Measurements from ENCODE around the gene DDX41. TPM values are rescaled to one million over a fixed set of nuclear protein-coding genes. Genes with fewer than 3 reads are reported as not detected.

Gene DDX41
- total RNA-seq, 5 donors from 2014 or later (not counting 1 experiment from before 2014, with no cell fraction given), result 64.8 to 118 (median 106) TPM

- peaks cover 15 to 16% (median 16%) of the 10 kb centered on the region in 3 donors for H3K4me1 Mint-ChIP-seq
- H3K4me3 Mint-ChIP-seq, result no peak overlapping the region
- no peak overlapping the region for H3K27ac Mint-ChIP-seq
- Histone ChIP-seq H3K4me3 (ENCODE audit: control insufficient read depth in 1 of 2, extremely low read depth in 1 of 2, low read length in 1 of 2) (no peak overlapping the region), H3K27me3 (replicated peaks in 1 of 2; ENCODE audit: control insufficient read depth in 2 of 2, extremely low read depth in 1 of 2, insufficient read depth in 2 of 2, low read length in 1 of 2) (no peaks in the 10 kb centered on the region), H3K27ac (ENCODE audit: low read length) (no peak overlapping the region), H3K4me1 (ENCODE audit: control insufficient read depth in 1 of 2, extremely low read depth in 1 of 2, insufficient read depth in 2 of 2, low read length in 2 of 2) (peaks cover 0 to 15% of the 10 kb centered on the region in 2 experiments), H3K36me3 (ENCODE audit: control insufficient read depth in 2 of 2, extremely low read depth in 1 of 2, insufficient read depth in 1 of 2, low read length in 1 of 2) (peaks cover 21 to 80% of the 10 kb centered on the region in 2 donors), H3K9me3 (no peaks in the 10 kb centered on the region)
- DNase-seq, result no peak
- ATAC-seq (replicated peaks in 1 of 4), result no peak
- H3K36me3 Mint-ChIP-seq, result peaks cover 20% of the 10 kb centered on the region
- POLR2A ChIA-PET, result no interaction called here
- 91% methylated on average over 7 of the region's 10 CpGs for WGBS (ENCODE audit: insufficient coverage)
- no peaks in the 10 kb centered on the region for H3K27me3 Mint-ChIP-seq
- CTCF ChIA-PET, result no interaction called here
- H3K9me3 Mint-ChIP-seq, result no peaks in the 10 kb centered on the region
Measured at GRCh38 chr5:177524941-177525655, 8.3 kb upstream of the DDX41 start.

- CTCF ChIA-PET, result no interaction called here
- Histone ChIP-seq H3K27me3 (replicated peaks in 1 of 2; ENCODE audit: control insufficient read depth in 2 of 2, extremely low read depth in 1 of 2, insufficient read depth in 2 of 2, low read length in 1 of 2) (no peaks in the 10 kb centered on the region), H3K4me1 (ENCODE audit: control insufficient read depth in 1 of 2, extremely low read depth in 1 of 2, insufficient read depth in 2 of 2, low read length in 2 of 2) (peaks cover 0 to 20% of the 10 kb centered on the region in 2 experiments), H3K27ac (ENCODE audit: low read length) (no peak overlapping the region), H3K36me3 (ENCODE audit: control insufficient read depth in 2 of 2, extremely low read depth in 1 of 2, insufficient read depth in 1 of 2, low read length in 1 of 2) (peaks cover 21 to 80% of the 10 kb centered on the region in 2 donors), H3K4me3 (ENCODE audit: control insufficient read depth in 1 of 2, extremely low read depth in 1 of 2, low read length in 1 of 2) (no peak overlapping the region), H3K9me3 (no peaks in the 10 kb centered on the region)
- no peak for ATAC-seq (replicated peaks in 1 of 4)
- Mint-ChIP-seq H3K27ac (no peak overlapping the region), H3K36me3 (peaks cover 16% of the 10 kb centered on the region), H3K4me1 (peaks cover 19 to 21% (median 20%) of the 10 kb centered on the region in 3 donors), H3K9me3 (no peaks in the 10 kb centered on the region), H3K27me3 (no peaks in the 10 kb centered on the region), H3K4me3 (no peak overlapping the region)
- 95% methylated on average over 12 of the region's 12 CpGs for WGBS (ENCODE audit: insufficient coverage)
- DNase-seq, result no peak
- POLR2A ChIA-PET, result no interaction called here
Measured at GRCh38 chr5:177524539-177524900, 7.8 kb upstream of the DDX41 start.

- Mint-ChIP-seq H3K27ac (no peak overlapping the region), H3K9me3 (no peaks in the 10 kb centered on the region), H3K4me3 (no peak overlapping the region), H3K27me3 (no peaks in the 10 kb centered on the region), H3K36me3 (peaks cover 12% of the 10 kb centered on the region), H3K4me1 (peaks cover 25 to 27% (median 26%) of the 10 kb centered on the region in 3 donors)
- ATAC-seq (replicated peaks in 1 of 4), result no peak
- no peak overlapping the region for H3K4me3 ChIP-seq (ENCODE audit: control insufficient read depth in 1 of 2, extremely low read depth in 1 of 2, low read length in 1 of 2)
- peaks cover 21 to 80% of the 10 kb centered on the region in 2 donors for H3K36me3 ChIP-seq (ENCODE audit: control insufficient read depth in 2 of 2, extremely low read depth in 1 of 2, insufficient read depth in 1 of 2, low read length in 1 of 2)
- H3K4me1 ChIP-seq (ENCODE audit: control insufficient read depth in 1 of 2, extremely low read depth in 1 of 2, insufficient read depth in 2 of 2, low read length in 2 of 2), result peaks cover 0 to 25% of the 10 kb centered on the region in 2 experiments
- ChIA-PET POLR2A (no interaction called here), CTCF (no interaction called here)
- DNase-seq, result no peak
- no peak overlapping the region for H3K27ac ChIP-seq (ENCODE audit: low read length)
- no peaks in the 10 kb centered on the region for H3K27me3 ChIP-seq (replicated peaks in 1 of 2; ENCODE audit: control insufficient read depth in 2 of 2, extremely low read depth in 1 of 2, insufficient read depth in 2 of 2, low read length in 1 of 2)
- 97% methylated on average over 15 of the region's 19 CpGs for WGBS (ENCODE audit: insufficient coverage)
- no peaks in the 10 kb centered on the region for H3K9me3 ChIP-seq
Measured at GRCh38 chr5:177523711-177524538, 7.2 kb upstream of the DDX41 start.

GRCh38 chr5:177520916-177521513 is 4.3 kb upstream of the DDX41 start:
- CTCF ChIA-PET, result interaction anchor here in 1 of 2 donors (0.6 kb wide), 1 partner anchor 543 kb away, joined by 6 read pairs; no protein-coding TSS in a partner anchor

GRCh38 chr5:177520271-177520670 is 3.5 kb upstream of the DDX41 start:
- Histone ChIP-seq H3K36me3 (ENCODE audit: control insufficient read depth in 2 of 2, extremely low read depth in 1 of 2, insufficient read depth in 1 of 2, low read length in 1 of 2) (peaks cover 14 to 50% of the 10 kb centered on the region in 2 donors), H3K27me3 (replicated peaks in 1 of 2; ENCODE audit: control insufficient read depth in 2 of 2, extremely low read depth in 1 of 2, insufficient read depth in 2 of 2, low read length in 1 of 2) (no peaks in the 10 kb centered on the region), H3K4me3 (ENCODE audit: control insufficient read depth in 1 of 2, extremely low read depth in 1 of 2, low read length in 1 of 2) (no peak overlapping the region), H3K27ac (ENCODE audit: low read length) (no peak overlapping the region), H3K9me3 (no peaks in the 10 kb centered on the region), H3K4me1 (ENCODE audit: control insufficient read depth in 1 of 2, extremely low read depth in 1 of 2, insufficient read depth in 2 of 2, low read length in 2 of 2) (peaks cover 8 to 46% of the 10 kb centered on the region in 2 experiments)
- H3K27ac Mint-ChIP-seq, result peak overlapping the region; percentile 28 to 61
- no peaks in the 10 kb centered on the region for H3K9me3 Mint-ChIP-seq
- DNase-seq, result no peak
- POLR2A ChIA-PET, result no interaction called here
- no peak overlapping the region for H3K4me3 Mint-ChIP-seq
- CTCF ChIA-PET, result interaction anchor here in 1 of 2 donors (0.9 kb wide), 1 partner anchor 57 kb away, joined by 3 read pairs; no protein-coding TSS in a partner anchor
- ATAC-seq (replicated peaks in 1 of 4), result no peak
- H3K36me3 Mint-ChIP-seq, result peaks cover 15% of the 10 kb centered on the region
- no peaks in the 10 kb centered on the region for H3K27me3 Mint-ChIP-seq
- 98% methylated on average over 3 of the region's 3 CpGs for WGBS (ENCODE audit: insufficient coverage)
- peaks cover 45 to 51% (median 46%) of the 10 kb centered on the region in 3 donors for H3K4me1 Mint-ChIP-seq

More at GRCh38 chr5:177520916-177521513, 4.3 kb upstream of the DDX41 start:
- Histone ChIP-seq H3K9me3 (no peaks in the 10 kb centered on the region), H3K36me3 (ENCODE audit: control insufficient read depth in 2 of 2, extremely low read depth in 1 of 2, insufficient read depth in 1 of 2, low read length in 1 of 2) (peaks cover 16 to 52% of the 10 kb centered on the region in 2 donors), H3K4me1 (ENCODE audit: control insufficient read depth in 1 of 2, extremely low read depth in 1 of 2, insufficient read depth in 2 of 2, low read length in 2 of 2) (peaks cover 3 to 38% of the 10 kb centered on the region in 2 experiments), H3K4me3 (ENCODE audit: control insufficient read depth in 1 of 2, extremely low read depth in 1 of 2, low read length in 1 of 2) (no peak overlapping the region), H3K27ac (ENCODE audit: low read length) (no peak overlapping the region), H3K27me3 (replicated peaks in 1 of 2; ENCODE audit: control insufficient read depth in 2 of 2, extremely low read depth in 1 of 2, insufficient read depth in 2 of 2, low read length in 1 of 2) (no peaks in the 10 kb centered on the region)
- WGBS (ENCODE audit: insufficient coverage), result 88% methylated on average over 1 of the region's 2 CpGs
- H3K9me3 Mint-ChIP-seq, result no peaks in the 10 kb centered on the region
- ATAC-seq (replicated peaks in 1 of 4) (no peak), DNase-seq (no peak)
- H3K27ac Mint-ChIP-seq, result peak overlapping the region; percentile 28 to 61
- H3K27me3 Mint-ChIP-seq, result no peaks in the 10 kb centered on the region
- peaks cover 17% of the 10 kb centered on the region for H3K36me3 Mint-ChIP-seq
- POLR2A ChIA-PET, result no interaction called here
- peaks cover 38 to 44% (median 39%) of the 10 kb centered on the region in 3 donors for H3K4me1 Mint-ChIP-seq
- H3K4me3 Mint-ChIP-seq, result no peak overlapping the region

Measured in T-cell (primary cell).